Superior temporal gyrus (tissue), 1 donor: ENCODE results near the gene TMSB15C.

Source experiments
- DNase-seq: peaks from one replicate; pipeline ENCODE4 v3.0.0-alpha.2; 2016; ENCODE audit errors: extremely low spot score

TMSB15C gene

DNA sequence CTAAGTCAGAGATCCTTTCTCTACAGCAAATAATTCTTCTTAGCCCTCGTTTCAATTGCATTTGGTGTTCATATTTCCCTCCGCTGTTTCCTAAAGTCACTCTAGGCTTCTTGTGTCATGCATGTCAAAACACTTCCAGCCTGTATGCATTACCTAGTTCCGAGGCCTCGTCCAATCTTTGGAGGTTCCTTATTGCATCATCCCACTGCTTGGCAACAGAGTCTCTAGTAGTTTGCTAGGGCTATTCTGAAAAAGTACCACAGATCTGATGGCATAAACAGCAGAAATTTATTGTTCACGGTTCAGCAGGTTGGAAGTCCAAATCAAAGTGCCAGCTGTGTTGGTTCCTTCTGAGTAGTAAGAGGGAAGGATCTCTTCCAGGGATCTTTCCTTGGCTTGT, 30.4 kb downstream of the TMSB15C start:
- DNase-seq = no peak

DNA sequence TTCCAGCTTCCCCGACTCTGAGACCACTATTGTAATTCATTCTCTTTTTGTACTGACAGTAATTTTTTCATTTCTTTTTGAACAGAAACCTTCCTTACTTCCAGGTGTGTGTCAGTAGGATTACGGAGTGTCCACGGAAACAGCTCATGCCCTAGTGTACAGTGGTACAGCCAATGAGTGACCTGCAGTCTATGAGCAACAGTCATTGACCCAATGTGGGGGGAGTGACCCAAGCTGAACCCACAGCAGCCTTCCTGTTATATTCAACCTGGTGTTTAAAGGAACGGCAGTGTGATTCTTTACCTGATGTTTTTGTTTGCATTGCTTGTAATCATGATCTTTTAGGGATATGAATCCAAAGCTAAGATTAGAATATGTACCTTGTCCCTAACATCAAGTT, 35.0 kb downstream of the TMSB15C start:
- no peak for DNase-seq

DNA sequence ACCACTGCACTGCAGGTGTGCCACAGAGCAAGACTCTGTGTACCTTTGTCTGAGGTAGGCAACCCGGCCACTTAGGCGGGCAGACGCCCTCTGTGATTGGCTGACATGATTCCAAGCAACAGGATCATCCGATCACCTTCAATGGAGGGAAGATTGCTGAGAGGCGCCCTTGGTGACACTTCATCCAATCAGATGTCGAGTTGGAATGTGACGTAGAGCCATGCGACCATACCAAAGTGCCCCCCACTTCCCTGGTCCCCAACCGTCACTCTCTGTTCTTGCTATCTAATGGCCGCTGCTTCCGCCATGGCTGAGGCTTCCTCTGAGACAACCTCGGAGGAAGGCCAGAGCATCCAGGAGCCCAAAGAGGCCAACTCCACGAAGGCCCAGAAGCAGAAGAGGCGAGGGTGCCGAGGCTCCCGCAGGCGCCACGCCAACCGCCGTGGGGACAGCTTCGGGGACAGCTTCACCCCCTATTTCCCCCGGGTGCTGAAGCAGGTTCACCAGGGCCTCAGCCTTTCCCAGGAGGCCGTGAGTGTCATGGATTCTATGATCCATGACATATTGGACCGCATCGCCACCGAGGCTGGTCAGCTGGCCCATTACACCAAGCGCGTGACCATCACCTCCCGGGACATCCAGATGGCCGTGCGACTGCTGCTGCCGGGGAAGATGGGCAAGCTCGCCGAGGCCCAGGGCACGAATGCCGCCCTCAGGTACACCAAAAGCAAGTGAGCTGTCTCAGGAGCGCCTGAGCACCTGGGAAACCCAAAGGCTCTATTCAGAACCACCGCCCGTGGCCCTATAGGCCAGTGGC, 36.1 kb downstream of the TMSB15C start, which contains the start of gene H2BW2:
TSS of gene H2BW2 (plus strand) at position 268 of the 817 bp plus-strand sequence. CDS start at position 307, 39 bp downstream.
- DNase-seq = no peak
